ES-I3 (cell line): ENCODE results near the gene RIMS1.
"Not testable (repeated sequence)": the region's sequence is repeated elsewhere in the genome, so short reads cannot be mapped to it uniquely, and the experiment has no call there.

Experiments
- H3K36me3 ChIP-seq: 2 replicates; pipeline ENCODE4 v1.6.1; 2013; ENCODE audit warnings: mild to moderate bottlenecking, low read length, control low read depth, moderate library complexity; ENCODE audit not compliant: insufficient read depth
- H3K4me1 ChIP-seq: 2 replicates; pipeline ENCODE4 v1.6.1; 2013; ENCODE audit warnings: mild to moderate bottlenecking, control low read depth, low read length; ENCODE audit not compliant: insufficient read depth
- H3K9ac ChIP-seq: 2 replicates; pipeline ENCODE4 v1.6.1; 2013; ENCODE audit warnings: low read depth, mild to moderate bottlenecking, low read length, moderate library complexity
- H3K9me3 ChIP-seq: 2 replicates; pipeline ENCODE4 v1.6.1; 2013; ENCODE audit warnings: mild to moderate bottlenecking, low read length, moderate library complexity; ENCODE audit not compliant: control insufficient read depth, insufficient read depth

Gene RIMS1

DNA sequence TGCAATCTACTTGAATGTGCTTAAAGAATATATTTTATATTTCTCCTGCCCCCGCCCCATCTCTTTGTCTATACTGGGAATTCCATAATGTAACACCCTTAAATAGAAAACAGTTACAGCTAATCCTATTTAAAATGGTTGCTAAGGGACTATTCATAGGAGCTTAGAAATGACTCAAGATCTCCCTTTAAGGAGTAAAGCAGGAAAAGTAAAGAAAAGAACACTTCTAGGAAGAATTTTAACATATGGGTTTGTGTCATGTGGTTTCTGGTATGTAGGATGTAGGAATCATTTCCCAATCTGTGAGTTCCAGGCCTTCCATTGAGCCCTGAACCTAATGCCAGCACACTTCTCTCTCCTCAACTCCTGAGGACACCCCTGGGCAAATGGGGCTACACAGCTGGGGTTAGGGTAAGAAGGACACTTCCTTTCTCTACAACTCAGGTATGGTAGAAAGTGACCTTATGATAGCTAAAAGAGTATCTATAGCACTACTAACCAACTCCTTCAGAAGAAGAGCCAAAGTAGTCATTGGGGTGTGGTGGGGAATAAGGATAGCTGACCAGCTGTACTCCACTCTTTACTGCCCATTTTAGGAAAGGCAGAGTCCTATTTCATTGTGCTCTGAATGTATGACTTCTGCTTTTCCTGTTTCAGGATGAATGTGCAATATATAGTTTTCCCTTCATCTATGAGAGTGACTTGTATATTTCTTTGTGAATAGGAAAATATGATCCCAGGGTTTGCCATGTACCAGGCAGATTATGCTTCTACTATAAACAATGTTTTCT, 27.3 kb downstream of the RIMS1 start:
- Histone ChIP-seq H3K9me3 (no peaks in the 10 kb centered on the region), H3K9ac (no peak overlapping the region), H3K36me3 (no peaks in the 10 kb centered on the region), H3K4me1 (peaks cover 4% of the 10 kb centered on the region; the same call in 1 of the 2 replicates)

DNA sequence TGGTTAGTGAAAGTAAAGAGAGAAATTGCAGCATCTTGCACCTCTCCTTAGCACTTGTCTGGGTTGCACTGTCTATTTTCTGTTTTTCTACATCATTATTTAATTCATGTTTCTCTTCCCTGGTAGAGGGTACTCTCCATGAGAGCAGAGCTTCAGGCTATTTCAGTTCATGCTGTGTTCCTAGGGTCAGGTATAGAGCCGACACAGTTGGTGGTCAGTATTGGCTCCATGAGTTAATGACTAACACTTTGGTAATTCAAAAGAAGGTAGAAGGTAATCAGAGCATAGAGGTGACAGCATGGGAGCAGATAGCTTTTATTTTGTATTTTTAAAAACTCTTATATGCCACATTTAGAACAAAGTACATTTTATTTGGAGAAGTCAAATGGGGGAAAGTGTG, 42.7 kb downstream of the RIMS1 start:
- Histone ChIP-seq H3K9ac (no peak overlapping the region), H3K36me3 (no peaks in the 10 kb centered on the region), H3K4me1 (no peaks in the 10 kb centered on the region), H3K9me3 (peaks cover 3% of the 10 kb centered on the region; the same call in 1 of the 2 replicates)

DNA sequence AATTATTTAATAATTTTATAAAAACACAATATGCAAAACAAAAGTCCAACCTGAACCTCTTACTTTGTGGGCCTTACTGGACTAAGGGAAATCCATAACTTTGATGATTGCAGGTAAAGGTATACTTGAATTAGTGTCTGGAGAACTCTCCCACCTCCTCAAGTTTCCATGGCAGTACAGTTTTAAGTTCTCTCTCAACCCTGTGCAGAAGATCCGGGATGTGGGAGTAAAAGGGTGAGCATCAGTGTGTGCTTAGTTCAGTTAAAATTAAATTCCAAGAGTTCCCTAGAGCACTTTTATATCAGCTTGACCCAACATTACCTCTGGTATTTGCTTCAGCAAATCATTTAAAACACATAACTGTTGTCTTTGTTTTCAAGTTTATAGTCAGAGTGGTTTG, 47.5 kb downstream of the RIMS1 start:
- Histone ChIP-seq H3K9me3 (peaks cover 2% of the 10 kb centered on the region), H3K36me3 (no peaks in the 10 kb centered on the region), H3K4me1 (no peaks in the 10 kb centered on the region), H3K9ac (no peak overlapping the region)

DNA sequence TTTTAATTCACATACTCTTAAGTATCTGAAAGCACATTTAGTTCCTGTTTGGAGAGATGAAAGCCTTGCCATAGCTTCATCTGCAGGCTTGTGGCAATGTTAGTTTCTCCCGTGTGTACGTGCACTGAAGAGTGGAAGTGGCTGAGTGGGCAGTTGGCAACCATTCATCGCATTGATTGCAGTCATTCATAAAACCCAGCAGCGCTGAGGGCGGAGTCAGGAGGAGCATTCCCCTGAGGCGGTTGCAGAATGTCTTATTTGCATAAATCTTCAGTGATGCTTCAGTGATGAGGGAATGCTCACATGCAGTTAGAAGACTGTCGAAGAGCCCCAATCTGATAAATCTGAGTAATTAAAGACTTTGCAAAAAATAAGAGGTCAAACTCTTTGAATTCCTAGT, 79.1 kb downstream of the RIMS1 start:
- no peaks in the 10 kb centered on the region for H3K4me1 ChIP-seq
- H3K9ac ChIP-seq, result no peak overlapping the region
- no peaks in the 10 kb centered on the region for H3K36me3 ChIP-seq

DNA sequence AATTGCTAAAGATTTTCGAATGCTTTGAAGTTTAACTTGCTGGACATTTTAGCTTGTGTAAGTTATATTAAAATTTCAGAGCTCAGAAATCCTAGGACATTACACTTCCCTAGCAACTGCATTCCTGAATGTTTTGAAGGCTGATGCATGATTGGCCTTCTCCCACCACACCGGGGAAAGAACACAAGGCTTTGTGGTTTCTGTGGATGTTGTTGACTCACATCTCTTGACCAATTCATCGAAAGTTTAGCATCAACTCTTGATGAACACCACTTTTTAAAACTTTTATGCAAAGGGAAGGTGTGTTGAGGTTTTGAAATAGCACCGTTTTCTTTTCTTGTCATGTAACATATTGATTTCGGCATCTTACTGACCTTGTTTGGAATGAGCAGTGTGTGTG, 81.1 kb downstream of the RIMS1 start:
- no peak overlapping the region for H3K9ac ChIP-seq
- no peaks in the 10 kb centered on the region; the same call in 1 of the 2 replicates for H3K9me3 ChIP-seq
- no peaks in the 10 kb centered on the region for H3K4me1 ChIP-seq
- H3K36me3 ChIP-seq, result no peaks in the 10 kb centered on the region

More for the DNA sequence above, 79.1 kb downstream of the RIMS1 start:
- no peaks in the 10 kb centered on the region for H3K9me3 ChIP-seq

DNA sequence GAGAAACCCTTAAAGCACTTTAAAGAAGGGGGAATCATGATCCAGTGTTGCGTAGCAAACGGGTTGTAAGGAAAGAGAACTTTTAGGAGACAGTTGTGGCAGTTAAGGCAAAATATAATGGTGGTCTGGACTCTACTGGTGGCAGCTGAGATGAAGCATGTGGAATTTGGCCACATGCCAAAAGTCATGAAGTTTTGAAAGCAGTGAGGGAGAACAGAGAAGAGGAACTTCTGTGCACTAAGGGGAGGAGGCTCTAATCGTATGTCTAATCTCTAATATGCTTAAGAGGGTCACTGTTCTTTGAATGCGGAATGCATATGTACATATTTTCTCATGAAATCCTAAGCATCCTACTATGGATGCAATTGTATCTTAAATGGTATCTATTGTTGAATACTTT, 91.5 kb downstream of the RIMS1 start:
- Histone ChIP-seq H3K9me3 (no peaks in the 10 kb centered on the region), H3K36me3 (no peaks in the 10 kb centered on the region), H3K9ac (no peak overlapping the region), H3K4me1 (no peaks in the 10 kb centered on the region)

DNA sequence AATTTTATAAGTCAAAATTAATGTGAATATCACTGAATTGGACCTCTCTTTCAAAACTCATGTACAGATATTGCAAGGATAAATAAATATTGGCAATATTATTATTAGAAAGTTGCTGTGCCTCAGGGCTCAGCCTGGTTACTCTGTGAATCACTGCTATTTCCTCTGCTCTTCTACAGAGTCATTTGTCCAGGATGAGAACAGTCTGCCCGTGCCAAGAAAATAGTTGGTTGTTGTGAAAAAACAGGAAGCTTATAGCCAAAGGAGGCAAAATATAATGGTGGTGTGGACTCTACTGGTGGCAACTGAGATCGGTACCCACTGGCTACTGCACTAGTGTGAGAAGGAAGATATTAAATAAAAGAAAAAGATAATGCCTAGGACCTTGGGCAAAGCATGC, 93.6 kb downstream of the RIMS1 start:
- H3K36me3 ChIP-seq, result no peaks in the 10 kb centered on the region
- H3K4me1 ChIP-seq, result no peaks in the 10 kb centered on the region
- no peaks in the 10 kb centered on the region for H3K9me3 ChIP-seq
- H3K9ac ChIP-seq, result no peak overlapping the region

DNA sequence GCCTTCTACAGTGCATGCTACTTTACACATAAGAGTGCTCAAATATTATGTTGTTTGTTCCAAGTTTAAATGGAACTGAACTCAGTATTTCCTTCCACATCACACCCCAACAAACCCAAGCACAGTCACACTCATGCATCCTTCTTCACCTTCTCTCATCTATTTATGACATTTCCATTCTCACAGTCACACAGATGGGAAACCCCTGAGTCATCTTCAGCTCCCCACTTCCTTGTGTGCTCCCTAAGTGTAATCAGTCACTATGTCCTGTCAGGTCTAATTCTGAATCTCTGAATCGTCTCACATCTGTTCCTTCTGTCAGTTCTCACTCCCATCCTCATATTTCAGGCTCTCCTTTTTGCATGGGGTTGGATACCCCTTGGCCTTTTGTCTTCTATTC, 96.0 kb downstream of the RIMS1 start:
- H3K9me3 ChIP-seq, result no peaks in the 10 kb centered on the region
- H3K36me3 ChIP-seq, result no peaks in the 10 kb centered on the region
- no peak overlapping the region for H3K9ac ChIP-seq
- H3K4me1 ChIP-seq, result no peaks in the 10 kb centered on the region

DNA sequence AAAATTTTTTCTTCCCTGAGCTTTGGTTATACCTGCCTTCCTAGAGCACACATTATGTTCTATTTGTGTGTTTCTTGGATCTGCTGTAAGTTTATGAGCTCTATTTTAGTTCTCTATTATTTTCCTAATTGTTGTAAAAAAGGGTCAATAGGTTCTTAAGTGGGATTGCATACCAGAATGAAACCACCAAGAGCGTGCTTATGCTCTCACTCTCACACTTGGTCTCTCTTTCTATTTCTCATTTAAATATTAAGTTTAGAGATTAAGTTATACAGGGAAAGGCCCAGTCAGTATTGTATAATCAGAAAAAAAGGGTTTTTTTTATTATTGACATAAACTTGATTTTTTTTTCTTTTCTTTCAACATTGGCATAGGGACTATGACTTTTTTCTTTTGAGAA, 96.8 kb downstream of the RIMS1 start:
- no peak overlapping the region for H3K9ac ChIP-seq
- H3K4me1 ChIP-seq, result no peaks in the 10 kb centered on the region
- H3K9me3 ChIP-seq, result no peaks in the 10 kb centered on the region
- H3K36me3 ChIP-seq, result no peaks in the 10 kb centered on the region

DNA sequence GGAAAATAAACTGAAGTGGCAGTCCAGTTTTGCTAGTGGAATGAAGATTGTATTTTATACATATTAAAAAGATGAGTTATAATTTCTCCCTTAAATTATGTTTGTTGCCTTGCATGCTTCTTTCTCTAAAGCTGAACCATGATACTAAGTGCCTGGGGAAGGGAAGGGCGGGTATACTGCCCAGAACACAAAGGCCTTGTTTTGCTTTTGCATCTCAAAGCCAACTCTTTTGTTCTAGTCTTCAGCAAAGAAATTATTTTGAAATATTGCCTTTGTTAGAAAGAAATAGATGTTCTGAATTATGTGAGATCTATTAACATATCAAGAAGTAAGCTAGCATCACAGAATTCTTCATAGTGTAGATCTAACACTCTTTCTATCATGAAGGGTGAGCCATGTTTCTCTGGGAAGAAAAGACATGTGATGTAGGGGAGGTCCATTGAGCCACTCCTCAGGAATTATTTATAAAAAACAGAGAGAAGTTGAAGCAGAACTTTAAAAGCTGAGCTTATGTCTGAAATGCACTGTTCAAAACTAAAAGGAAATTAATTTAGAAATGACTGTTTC, 108.4 kb downstream of the RIMS1 start:
- Histone ChIP-seq H3K9ac (no peak overlapping the region), H3K4me1 (no peaks in the 10 kb centered on the region), H3K9me3 (no peaks in the 10 kb centered on the region), H3K36me3 (no peaks in the 10 kb centered on the region)

DNA sequence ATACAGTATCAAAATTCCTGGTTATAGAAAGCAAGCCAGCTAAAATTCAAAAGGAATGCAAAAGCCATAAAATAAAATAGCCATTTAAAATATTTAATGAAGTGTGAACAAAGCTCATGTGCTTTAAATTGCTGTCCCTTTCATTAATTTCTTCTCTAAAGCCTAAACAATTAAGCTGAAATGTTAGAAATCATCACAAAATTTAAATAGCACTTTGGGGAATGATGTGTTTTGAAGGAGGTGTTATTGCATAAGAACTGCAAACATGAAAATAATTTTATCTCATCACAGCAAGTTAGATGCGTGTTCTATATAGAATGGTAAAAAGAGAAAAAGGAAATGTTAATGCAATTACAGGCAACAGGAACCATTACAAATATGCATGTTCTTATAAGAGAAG, 111.0 kb downstream of the RIMS1 start:
- no peaks in the 10 kb centered on the region for H3K4me1 ChIP-seq
- no peak overlapping the region for H3K9ac ChIP-seq
- H3K9me3 ChIP-seq, result no peaks in the 10 kb centered on the region
- no peaks in the 10 kb centered on the region for H3K36me3 ChIP-seq

DNA sequence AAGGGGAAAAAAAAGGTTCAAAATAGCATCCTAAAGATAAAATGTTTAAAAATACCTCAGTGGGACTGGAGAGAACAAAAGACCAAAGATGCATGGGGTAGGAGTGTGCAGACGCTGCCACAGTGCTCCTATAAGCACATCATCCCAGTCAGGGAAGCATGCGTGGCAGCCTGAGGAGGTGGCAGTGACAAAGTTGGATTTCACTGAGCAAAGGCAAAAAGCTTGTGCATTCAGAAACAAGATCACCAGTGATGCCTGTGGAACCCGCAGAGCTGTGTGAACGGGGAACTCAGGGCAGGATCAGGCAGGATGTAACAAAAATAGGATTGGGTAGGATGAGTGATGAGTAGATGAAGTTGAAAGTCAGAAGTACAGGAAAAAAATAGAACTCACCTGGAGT, 116.1 kb downstream of the RIMS1 start:
- H3K4me1 ChIP-seq, result no peaks in the 10 kb centered on the region
- H3K9ac ChIP-seq, result no peak overlapping the region
- H3K9me3 ChIP-seq, result peaks cover 7% of the 10 kb centered on the region; the same call in 1 of the 2 replicates
- H3K36me3 ChIP-seq, result no peaks in the 10 kb centered on the region

DNA sequence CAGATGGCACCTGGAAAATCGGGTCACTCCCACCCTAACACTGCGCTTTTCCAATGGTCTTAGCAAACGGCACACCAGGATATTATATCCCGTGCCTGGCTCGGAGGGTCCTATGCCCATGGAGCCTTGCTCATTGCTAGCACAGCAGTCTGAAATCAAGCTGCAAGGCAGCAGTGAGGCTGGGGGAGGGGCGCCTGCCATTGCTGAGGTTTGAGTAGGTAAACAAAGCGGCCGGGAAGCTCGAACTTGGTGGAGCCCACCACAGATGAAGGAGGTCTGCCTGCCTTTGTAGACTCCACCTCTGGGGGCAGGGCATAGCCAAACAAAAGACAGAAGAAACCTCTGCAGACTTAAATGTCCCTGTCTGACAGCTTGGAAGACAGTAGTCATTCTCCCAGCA, 120.2 kb downstream of the RIMS1 start:
- not testable (repeated sequence) for H3K9ac ChIP-seq

DNA sequence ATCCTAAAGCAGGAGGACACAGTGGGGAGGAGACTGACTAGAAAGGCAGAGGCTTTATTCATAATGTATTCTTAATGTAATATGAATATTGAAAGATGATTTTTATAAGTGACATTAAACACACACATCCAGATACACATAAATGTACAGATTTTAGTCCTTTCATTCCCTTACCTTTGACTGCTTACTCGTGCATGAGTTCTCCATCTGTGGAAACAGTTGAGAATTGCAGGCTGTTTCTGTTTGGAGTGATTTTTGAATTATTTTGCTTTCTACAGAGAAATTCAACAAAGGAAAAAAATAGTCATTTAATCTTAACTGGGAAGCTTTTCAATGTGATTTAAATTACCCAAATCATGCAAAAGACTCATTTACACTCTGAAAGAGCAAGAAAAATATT, 136.5 kb downstream of the RIMS1 start:
- no peaks in the 10 kb centered on the region for H3K4me1 ChIP-seq
- no peak overlapping the region for H3K9ac ChIP-seq
- no peaks in the 10 kb centered on the region for H3K9me3 ChIP-seq
- no peaks in the 10 kb centered on the region for H3K36me3 ChIP-seq

More for the DNA sequence above, 120.2 kb downstream of the RIMS1 start:
- H3K36me3 ChIP-seq, H3K9me3 ChIP-seq, H3K4me1 ChIP-seq: not testable (repeated sequence)

DNA sequence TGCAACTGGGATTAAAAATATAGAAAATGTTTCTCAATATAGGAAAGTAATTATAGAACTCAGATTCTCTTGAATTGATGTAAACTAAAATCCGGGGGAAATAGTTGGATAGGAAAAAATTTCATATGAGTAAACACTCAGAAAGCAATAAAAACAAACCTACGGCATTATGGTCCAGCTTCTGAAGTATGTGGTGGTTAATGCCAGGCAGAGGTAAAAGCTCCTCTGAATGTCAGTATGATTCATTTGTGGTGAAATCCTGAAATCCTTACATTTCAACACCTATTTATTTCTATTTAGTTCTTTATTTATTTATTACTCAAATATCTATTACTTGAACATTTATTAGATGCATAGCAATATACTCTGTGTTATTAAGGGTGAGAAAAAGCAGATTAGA, 145.1 kb downstream of the RIMS1 start:
- Histone ChIP-seq H3K9me3 (no peaks in the 10 kb centered on the region), H3K9ac (no peak overlapping the region), H3K4me1 (peaks cover 6% of the 10 kb centered on the region; the same call in 1 of the 2 replicates), H3K36me3 (no peaks in the 10 kb centered on the region)
